NCI-H446 treated with DMSO at 0.1 percent for 48 hours (cell line): ENCODE data around the gene DIAPH2.
A peak's percentile ranks its signal among the peaks of the same experiment; 100 is the strongest.
"Not testable (repeated sequence)": the region's sequence is repeated elsewhere in the genome, so short reads cannot be mapped to it uniquely, and the experiment has no call there.

Experiments
- DNase-seq: peaks from one replicate; lab custom pipeline; 2025; lab: John Stamatoyannopoulos, UW

DIAPH2 gene

DNA sequence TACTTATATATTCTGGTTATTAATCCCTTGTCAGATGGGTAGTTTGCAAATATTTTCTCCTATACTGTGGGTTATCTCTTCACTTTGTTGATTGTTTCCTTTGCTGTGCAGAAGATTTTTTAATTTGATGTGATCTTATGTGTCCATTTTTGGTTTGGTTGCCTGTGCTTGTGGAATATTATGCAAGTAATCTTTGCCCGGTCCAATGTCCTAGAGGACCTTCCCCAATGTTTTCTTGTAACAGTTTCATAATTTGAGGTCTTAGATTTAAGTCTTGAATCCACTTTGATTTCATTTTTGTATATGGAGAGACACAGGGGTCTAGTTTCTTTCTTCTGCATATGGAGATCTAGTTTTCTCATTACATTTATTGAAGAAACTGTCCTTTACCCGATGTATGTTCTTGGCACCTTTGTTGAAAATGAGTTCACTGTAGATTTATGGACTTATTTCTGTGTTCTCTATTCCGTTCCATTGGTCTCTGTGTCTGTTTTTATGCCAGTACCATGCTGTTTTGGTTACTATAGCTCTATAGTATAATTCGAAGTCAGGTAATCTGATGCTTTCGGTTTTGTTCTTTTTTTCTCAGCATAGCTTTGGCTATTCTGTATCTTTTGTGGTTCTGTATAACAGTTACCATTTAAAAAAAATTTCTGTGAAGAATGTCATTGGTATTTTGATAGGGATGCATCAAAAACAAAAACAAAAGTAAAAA is 34.7 kb downstream of the DIAPH2 start:
- no peak for DNase-seq

GRCh38 chrX:96721354-96721753 is 36.7 kb downstream of the DIAPH2 start:
- DNase-seq: no peak

DNA sequence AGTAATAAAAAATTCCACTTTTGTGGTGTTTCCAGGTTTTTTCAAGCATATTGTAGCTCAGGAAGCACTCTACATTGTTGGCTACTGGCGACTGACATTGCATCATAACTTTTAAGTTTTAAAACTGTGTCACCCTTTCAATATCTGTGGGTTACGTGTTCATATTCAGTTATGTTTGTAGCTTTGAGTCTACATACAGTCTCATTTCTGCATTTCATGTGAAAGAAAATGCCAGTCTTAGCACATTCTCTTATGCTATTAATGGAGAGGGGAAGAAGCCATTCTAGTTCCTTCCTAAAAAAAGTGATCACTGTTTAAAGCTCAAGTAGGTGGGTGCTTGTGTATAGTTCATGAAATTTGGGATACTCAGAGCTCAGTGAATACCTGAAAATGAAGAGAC is 38.1 kb downstream of the DIAPH2 start:
- no peak for DNase-seq

GRCh38 chrX:96729053-96729452 is 44.4 kb downstream of the DIAPH2 start:
- no peak for DNase-seq

DNA sequence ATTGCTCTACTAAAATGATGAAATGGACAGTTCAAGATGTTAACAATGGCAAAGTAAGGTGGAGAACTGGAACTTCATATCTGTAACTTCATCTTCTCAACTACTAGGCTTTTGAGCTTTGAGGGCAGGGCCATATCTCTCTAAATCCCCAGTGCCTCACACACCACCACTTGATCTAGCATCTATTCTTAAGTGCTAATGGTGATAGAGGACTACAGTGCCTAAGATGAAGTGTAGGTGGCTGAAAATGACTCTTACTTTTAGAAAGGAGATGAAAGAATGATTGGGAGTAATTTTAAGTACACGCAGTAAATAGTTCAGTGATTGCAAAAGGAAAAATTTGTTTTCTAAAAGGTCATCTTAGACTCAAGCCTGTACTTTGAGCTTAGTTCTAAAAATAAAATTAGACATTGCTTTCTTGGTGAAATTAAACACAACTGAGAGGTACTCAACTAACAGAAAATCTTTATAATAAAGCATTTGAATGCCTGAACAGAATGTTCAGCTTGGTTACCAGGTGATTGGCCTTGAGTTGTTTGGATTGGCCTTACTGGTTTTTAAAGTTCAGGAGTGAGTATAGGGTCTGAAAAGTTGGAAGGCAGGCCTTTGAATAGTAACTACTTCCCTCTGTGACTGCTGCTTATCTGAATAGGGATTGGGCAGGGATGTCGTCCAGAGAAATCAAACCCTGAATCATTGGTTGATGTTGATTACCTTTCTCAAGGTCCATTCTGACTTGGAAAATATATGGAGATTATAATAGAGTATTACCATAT is 45.4 kb downstream of the DIAPH2 start:
- DNase-seq: no peak

GRCh38 chrX:96731000-96731399 is 46.4 kb downstream of the DIAPH2 start:
- DNase-seq: not testable (repeated sequence)

- no peak for DNase-seq
Observed at GRCh38 chrX:96743367-96744073, 58.9 kb downstream of the DIAPH2 start.

DNA sequence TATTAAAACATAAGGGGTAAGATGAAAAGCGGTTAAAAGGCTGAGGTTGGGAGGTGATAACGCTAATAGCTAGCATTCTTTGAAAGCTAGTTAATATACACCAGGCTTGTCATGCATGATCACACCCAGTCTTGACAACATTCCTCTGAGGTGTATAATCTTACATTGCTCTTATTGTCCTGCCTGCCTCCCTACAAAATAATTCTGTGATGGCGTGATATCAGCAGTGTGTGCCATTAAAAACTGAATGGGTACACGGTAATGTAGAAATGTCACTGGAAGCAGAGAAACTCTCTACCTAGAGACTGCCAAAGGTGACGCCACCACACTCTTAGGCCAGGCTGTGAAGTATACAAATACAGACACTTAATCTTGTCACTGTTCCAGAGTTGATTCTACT is 68.1 kb downstream of the DIAPH2 start:
- no peak for DNase-seq

DNA sequence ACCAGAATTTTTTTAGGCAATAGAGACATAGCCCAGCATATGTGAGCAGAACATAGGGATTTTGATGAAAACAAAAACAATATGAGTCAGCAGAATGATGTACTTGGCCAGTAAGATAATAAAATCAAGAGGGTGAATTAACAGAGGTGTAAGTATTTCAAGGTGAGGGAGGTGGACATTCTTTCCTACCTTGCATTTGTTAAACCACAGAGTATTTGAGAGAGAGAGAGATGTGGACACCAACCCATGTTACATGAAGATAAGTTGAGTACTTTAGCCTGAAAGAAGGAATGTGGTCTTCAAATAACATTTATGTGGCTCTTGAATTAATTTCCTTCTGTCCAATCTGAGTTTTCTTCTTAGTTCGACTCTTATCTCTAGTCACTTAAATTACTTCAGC is 68.6 kb downstream of the DIAPH2 start:
- no peak for DNase-seq

- no peak for DNase-seq
Observed at GRCh38 chrX:96756491-96756890, 71.8 kb downstream of the DIAPH2 start.

DNA sequence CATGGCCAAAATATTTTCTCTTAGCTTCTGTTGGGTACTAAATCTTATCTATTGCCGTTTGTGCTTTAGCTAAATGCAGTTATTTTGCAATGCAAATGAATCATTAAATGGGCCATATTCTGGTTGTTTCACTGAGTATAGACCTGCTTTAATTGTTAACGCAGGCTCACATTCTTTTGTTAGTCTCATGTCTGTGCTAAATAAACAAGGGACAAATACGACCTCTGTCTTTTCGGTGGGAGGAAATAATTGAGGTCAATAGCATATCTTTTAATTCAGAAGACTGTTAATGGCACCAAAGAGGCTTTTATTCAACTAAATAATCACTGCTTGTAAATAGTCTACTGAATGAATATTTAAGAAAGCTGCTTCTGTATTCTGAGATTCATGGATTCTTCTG is 76.9 kb downstream of the DIAPH2 start:
- DNase-seq: no peak

GRCh38 chrX:96763608-96764007 is 79.0 kb downstream of the DIAPH2 start:
- DNase-seq: no peak

- DNase-seq: no peak
Observed at GRCh38 chrX:96764864-96765263, 80.2 kb downstream of the DIAPH2 start.

DNA sequence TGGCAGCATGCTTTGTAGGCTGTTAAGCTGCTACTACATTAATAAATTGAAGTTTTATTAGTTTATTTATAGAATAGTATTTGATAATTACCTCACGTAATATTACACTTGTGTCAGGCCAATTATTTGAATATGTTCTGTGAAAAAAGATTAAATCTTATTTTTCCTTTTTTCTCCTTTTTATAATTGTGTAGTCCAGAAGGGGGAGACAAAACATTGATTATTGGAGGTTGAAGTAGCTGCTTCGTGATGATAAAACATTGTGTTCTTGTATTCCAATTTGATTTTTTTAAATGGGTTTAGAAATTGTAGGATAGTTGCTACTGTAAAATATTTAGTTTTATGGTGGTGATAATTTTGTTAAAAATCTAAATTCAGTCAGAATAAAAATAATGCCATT is 85.7 kb downstream of the DIAPH2 start:
- DNase-seq: peak; percentile 20

GRCh38 chrX:96771486-96771885 is 86.8 kb downstream of the DIAPH2 start:
- no peak for DNase-seq

GRCh38 chrX:96774116-96774515 is 89.5 kb downstream of the DIAPH2 start:
- DNase-seq: no peak

DNA sequence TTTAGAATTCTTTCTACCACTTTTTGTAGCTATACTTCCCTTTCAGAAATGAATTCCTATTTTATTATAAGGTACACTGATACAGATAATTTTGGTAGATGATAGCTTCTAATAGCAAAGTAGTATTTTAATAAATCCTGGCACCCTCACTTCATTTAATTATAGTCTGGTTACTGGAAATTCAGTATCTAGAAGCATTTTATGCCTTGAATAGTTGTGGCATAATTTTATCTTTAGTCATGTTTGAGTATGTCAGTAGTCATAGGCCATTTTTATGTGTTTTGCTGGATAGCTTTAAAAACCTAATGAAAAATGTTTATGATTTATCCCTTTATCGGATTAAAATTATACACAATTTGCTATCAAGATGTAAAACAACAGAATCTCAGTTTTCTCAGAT is 92.3 kb downstream of the DIAPH2 start:
- no peak for DNase-seq

GRCh38 chrX:96791559-96791958 is 106.9 kb downstream of the DIAPH2 start:
- DNase-seq: peak; percentile 4

DNA sequence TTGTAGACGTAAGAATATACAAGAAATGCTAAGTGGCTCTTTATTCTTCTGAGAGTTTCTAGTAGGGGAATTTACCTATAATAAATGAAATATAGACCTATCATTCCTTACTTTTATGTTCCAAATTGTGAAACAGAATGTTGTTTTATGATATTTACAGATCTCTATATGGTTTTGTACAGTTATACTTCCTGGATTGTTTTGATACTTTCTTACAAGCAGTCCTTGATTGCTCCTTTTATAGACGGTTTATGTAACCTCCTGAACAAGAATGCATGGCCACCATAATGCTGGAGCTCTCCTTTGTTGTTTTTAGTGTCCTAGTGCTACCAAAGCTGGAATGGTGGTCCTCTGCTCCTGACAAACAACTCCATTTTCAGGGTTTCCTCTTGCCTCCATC is 107.4 kb downstream of the DIAPH2 start:
- DNase-seq: no peak

DNA sequence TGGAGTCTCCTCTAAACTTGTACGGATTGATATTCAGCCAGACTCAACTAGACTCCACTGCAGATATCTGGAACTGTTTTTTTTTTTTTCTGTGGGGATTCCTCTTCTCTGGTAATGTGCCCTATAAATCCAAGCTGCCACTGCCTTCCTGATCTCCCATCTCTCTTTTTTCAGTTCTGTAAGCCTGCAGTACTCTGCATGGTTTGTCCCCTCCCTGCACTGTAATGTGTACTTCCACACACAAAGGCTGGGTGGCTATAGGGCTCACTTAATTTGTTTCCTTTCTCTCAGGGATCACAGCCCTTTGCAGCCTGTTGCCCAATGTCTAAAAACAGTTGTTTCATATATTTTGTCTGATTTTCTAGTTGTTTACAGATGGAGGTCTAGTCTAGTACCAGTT is 114.3 kb downstream of the DIAPH2 start:
- no peak for DNase-seq

DNA sequence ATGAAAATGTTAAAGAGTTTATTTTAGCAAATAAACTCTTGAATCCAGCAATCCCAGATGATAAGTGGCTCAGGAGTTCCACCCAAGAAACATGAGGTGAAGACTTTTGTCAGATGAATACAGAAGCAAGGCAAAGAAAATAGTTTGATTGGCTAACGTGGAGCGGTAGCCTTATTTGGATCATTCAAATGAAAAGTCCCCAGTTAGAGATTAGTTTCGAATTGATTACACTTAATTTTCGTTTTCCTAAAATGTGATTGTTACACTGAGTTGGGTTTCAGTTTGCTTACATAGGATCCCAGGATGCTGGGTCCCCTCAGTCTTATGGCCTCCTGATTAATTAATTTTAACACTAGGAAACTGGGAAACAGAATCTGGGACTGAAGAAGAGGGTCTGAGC is 122.7 kb downstream of the DIAPH2 start:
- no peak for DNase-seq

- DNase-seq: no peak
Observed at GRCh38 chrX:96820935-96821334, 136.3 kb downstream of the DIAPH2 start.

DNA sequence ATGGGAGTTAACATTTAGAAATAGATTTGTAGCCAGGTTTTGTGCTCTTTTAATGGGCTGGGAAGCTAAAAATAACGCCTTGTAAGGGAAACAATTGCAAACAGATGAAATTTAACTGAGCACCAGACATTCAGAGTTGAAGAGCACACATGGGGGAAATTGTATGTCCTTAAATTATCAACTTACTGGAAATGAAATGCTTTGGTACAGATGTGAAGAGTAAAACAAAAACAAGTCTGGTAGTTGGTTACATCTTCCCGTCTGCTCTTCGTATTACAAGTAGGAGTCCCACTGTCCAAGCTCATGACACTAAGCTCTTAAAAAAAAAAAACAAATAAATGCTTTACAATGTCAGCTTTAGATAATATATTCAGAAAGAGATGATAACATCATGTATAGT is 139.5 kb downstream of the DIAPH2 start:
- DNase-seq: no peak
